Measurements from ENCODE around the gene PJVK. TPM values are rescaled to one million over a fixed set of nuclear protein-coding genes. Genes with fewer than 3 reads are reported as not detected.
A peak's percentile ranks its signal among the peaks of the same experiment; 100 is the strongest.

Gene PJVK
- total and polyA plus RNA-seq, 7 donors: 0.34 to 1.8 (median 1.2) TPM

GRCh38 chr2:178452334-178452733 is 1.2 kb downstream of the PJVK start:
- no peak for ATAC-seq
- no peak for DNase-seq
- no peak for TF ChIP-seq CTCF (IDR thresholded peaks at IDR 0.05)
- Histone ChIP-seq H3K27ac (peak overlapping the region; percentile 100), H3K4me1 (peaks cover 35% of the 10 kb centered on the region), H3K4me3 (peak overlapping the region; percentile 97), H3K27me3 (ENCODE audit: insufficient read depth in 3 of 3, low read length in 2 of 3) (peaks cover 0 to 2% (median 0%) of the 10 kb centered on the region in 3 donors), H3K9me3 (no peaks in the 10 kb centered on the region), H3K36me3 (ENCODE audit: insufficient read depth in 1 of 2, low read depth in 1 of 2) (peaks cover 4 to 21% of the 10 kb centered on the region in 2 donors)
- WGBS, 3 donors: 95 to 100% (median 99%) methylated on average over 2 of the region's 2 CpGs
- intact Hi-C loops (cut with DNase I): no loop called here

- 40 to 63% (median 50%) methylated on average over 5 of the region's 5 CpGs for WGBS, 3 donors
- intact Hi-C loops (cut with DNase I): no loop called here
Measured at GRCh38 chr2:178452870-178453269, 1.7 kb downstream of the PJVK start.

GRCh38 chr2:178455947-178456346 is 4.8 kb downstream of the PJVK start:
- no peak overlapping the region for H3K4me3 ChIP-seq
- no peaks in the 10 kb centered on the region for H3K27me3 ChIP-seq (ENCODE audit: insufficient read depth in 3 of 3, low read length in 2 of 3)
- ATAC-seq: no peak
- H3K4me1 ChIP-seq: peaks cover 11% of the 10 kb centered on the region
- no peak overlapping the region for H3K27ac ChIP-seq
- H3K9me3 ChIP-seq: no peaks in the 10 kb centered on the region
- WGBS, 3 donors: 73 to 77% (median 76%) methylated on average over 5 of the region's 5 CpGs
- TF ChIP-seq CTCF (IDR thresholded peaks at IDR 0.05): no peak
- H3K36me3 ChIP-seq (ENCODE audit: insufficient read depth in 1 of 2, low read depth in 1 of 2): no peaks in the 10 kb centered on the region
- DNase-seq: no peak
- intact Hi-C loops (cut with DNase I): no loop called here

More at GRCh38 chr2:178452870-178453269, 1.7 kb downstream of the PJVK start:
- H3K36me3 ChIP-seq (ENCODE audit: insufficient read depth in 1 of 2, low read depth in 1 of 2): peaks cover 4 to 16% of the 10 kb centered on the region in 2 donors
- TF ChIP-seq CTCF (IDR thresholded peaks at IDR 0.05): no peak
- peaks cover 34% of the 10 kb centered on the region for H3K4me1 ChIP-seq
- H3K4me3 ChIP-seq: no peak overlapping the region
- ATAC-seq (no peak), DNase-seq (no peak)
- peak overlapping the region; percentile 100 for H3K27ac ChIP-seq
- no peaks in the 10 kb centered on the region for H3K9me3 ChIP-seq
- peaks cover 0 to 2% (median 0%) of the 10 kb centered on the region in 3 donors for H3K27me3 ChIP-seq (ENCODE audit: insufficient read depth in 3 of 3, low read length in 2 of 3)

GRCh38 chr2:178457390-178457886 is 6.3 kb downstream of the PJVK start:
- ATAC-seq (peak in 1 of 4 donors; percentile 17), DNase-seq (no peak)
- Histone ChIP-seq H3K9me3 (no peaks in the 10 kb centered on the region), H3K27me3 (ENCODE audit: insufficient read depth in 3 of 3, low read length in 2 of 3) (no peaks in the 10 kb centered on the region), H3K4me1 (peaks cover 5% of the 10 kb centered on the region), H3K27ac (no peak overlapping the region), H3K36me3 (ENCODE audit: insufficient read depth in 1 of 2, low read depth in 1 of 2) (no peaks in the 10 kb centered on the region), H3K4me3 (no peak overlapping the region)
- 89 to 95% (median 92%) methylated on average over 11 of the region's 11 CpGs for WGBS, 3 donors
- intact Hi-C loops (cut with DNase I): no loop called here
- no peak for TF ChIP-seq CTCF (IDR thresholded peaks at IDR 0.05)

All from psoas muscle (tissue), 8 donors.